Left renal pelvis (tissue), 4 donors: ENCODE results near the gene MESD. TPM values are rescaled to one million over a fixed set of nuclear protein-coding genes. Genes with fewer than 3 reads are reported as not detected.

Source experiments
- DNase-seq, 4 donors: peaks; one replicate each; pipeline ENCODE4 v3.0.0-alpha.2; 2013; ENCODE audit warnings: low read depth in 4 of 4, low spot score in 3 of 4
- polyA plus RNA-seq, 4 donors: library from polyadenylated mRNA; unstranded; fragments of 120-200 nt; gene quantifications; one replicate each; pipeline ENCODE4 v1.2.1, GENCODE V29; 2013; ENCODE audit not compliant: insufficient read length in 4 of 4

MESD gene
- polyA plus RNA-seq, 4 donors, result 31.1 to 48.6 (median 40.1) TPM

- no peak for DNase-seq
These were observed 26.2 kb upstream of the MESD start for GRCh38 chr15:81015621-81016488.

- DNase-seq, result no peak
These were observed 25.0 kb upstream of the MESD start for GRCh38 chr15:81014446-81015093.

GRCh38 chr15:81013396-81013929 is 23.8 kb upstream of the MESD start:
- no peak for DNase-seq

GRCh38 chr15:81012588-81012987 is 23.0 kb upstream of the MESD start:
- no peak for DNase-seq

GRCh38 chr15:81011593-81011992 is 22.0 kb upstream of the MESD start:
- DNase-seq, result no peak

- DNase-seq, result no peak
These were observed 20.5 kb upstream of the MESD start for GRCh38 chr15:81010086-81010485.

GRCh38 chr15:81008312-81008711 is 18.7 kb upstream of the MESD start:
- DNase-seq, result no peak

- no peak for DNase-seq
These were observed 17.9 kb upstream of the MESD start for GRCh38 chr15:81007428-81008064.

GRCh38 chr15:81006124-81006523 is 16.5 kb upstream of the MESD start:
- no peak for DNase-seq

- DNase-seq, result no peak
These were observed 13.4 kb upstream of the MESD start for GRCh38 chr15:81003097-81003350.

GRCh38 chr15:81002331-81003096 is 12.9 kb upstream of the MESD start:
- no peak for DNase-seq

GRCh38 chr15:81002009-81002330 is 12.4 kb upstream of the MESD start:
- no peak for DNase-seq

GRCh38 chr15:81001152-81002008 is 11.8 kb upstream of the MESD start:
- DNase-seq, result no peak

GRCh38 chr15:81000624-81001151 is 11.1 kb upstream of the MESD start, which contains the start of gene TLNRD1:
TSS of gene TLNRD1 (plus strand) at chr15:81000923. CDS start at chr15:81002272, 1,349 bp downstream.
- peak; percentile 73 to 78 (median 77) for DNase-seq

GRCh38 chr15:81000144-81000623 is 10.6 kb upstream of the MESD start:
- DNase-seq, result no peak

- DNase-seq, result no peak
These were observed 10.0 kb upstream of the MESD start for GRCh38 chr15:80999623-81000036.

- DNase-seq, result no peak
These were observed 8.6 kb upstream of the MESD start for GRCh38 chr15:80998251-80998650.

GRCh38 chr15:80997692-80998091 is 8.1 kb upstream of the MESD start:
- DNase-seq, result no peak

- no peak for DNase-seq
These were observed 6.6 kb upstream of the MESD start for GRCh38 chr15:80996247-80996646.

GRCh38 chr15:80992441-80992840 is 2.8 kb upstream of the MESD start:
- DNase-seq, result no peak
